Osteocyte (in vitro differentiated cells): Measurements from ENCODE around the gene PINK1. TPM values are rescaled to one million over a fixed set of nuclear protein-coding genes. Genes with fewer than 3 reads are reported as not detected.

Experiments used
- DNase-seq: peaks from one replicate; pipeline ENCODE4 v3.0.0; 2021; ENCODE audit warnings: mixed read lengths; ENCODE audit not compliant: unreplicated experiment; ENCODE audit errors: extremely low spot score
- H3K27ac Mint-ChIP-seq: one replicate; pipeline ENCODE4 v1.8.0; 2021; ENCODE audit warnings: mild to moderate bottlenecking, mixed read lengths; ENCODE audit not compliant: unreplicated experiment
- H3K27me3 Mint-ChIP-seq: one replicate; pipeline ENCODE4 v1.8.0; 2021; ENCODE audit warnings: mixed read lengths; ENCODE audit not compliant: unreplicated experiment
- H3K36me3 Mint-ChIP-seq: one replicate; pipeline ENCODE4 v1.8.0; 2021; ENCODE audit warnings: mixed read lengths; ENCODE audit not compliant: unreplicated experiment
- H3K4me1 Mint-ChIP-seq: one replicate; pipeline ENCODE4 v1.8.0; 2021; ENCODE audit warnings: mixed read lengths; ENCODE audit not compliant: unreplicated experiment
- H3K4me3 Mint-ChIP-seq: one replicate; pipeline ENCODE4 v1.8.0; 2021; ENCODE audit warnings: mild to moderate bottlenecking, moderate library complexity, mixed read lengths; ENCODE audit not compliant: unreplicated experiment
- H3K9me3 Mint-ChIP-seq: one replicate; pipeline ENCODE4 v1.8.0; 2021; ENCODE audit warnings: mixed read lengths; ENCODE audit not compliant: unreplicated experiment
- total RNA-seq: library from RNA; stranded (reverse); gene quantifications from 2 replicates; pipeline ENCODE4 v1.2.1, GENCODE V29; 2021
- TF ChIP-seq, protein P1 (sequence below): fragments of 200-600 bp; sonication (generic); IDR thresholded peaks from 2 replicates; pipeline ENCODE4 v1.5.0; 2021; ENCODE audit warnings: antibody characterized with exemption, mild to moderate bottlenecking, moderate library complexity

PINK1 gene
- total RNA-seq, 1 donor from 2014 or later: 55.2 TPM

DNA sequence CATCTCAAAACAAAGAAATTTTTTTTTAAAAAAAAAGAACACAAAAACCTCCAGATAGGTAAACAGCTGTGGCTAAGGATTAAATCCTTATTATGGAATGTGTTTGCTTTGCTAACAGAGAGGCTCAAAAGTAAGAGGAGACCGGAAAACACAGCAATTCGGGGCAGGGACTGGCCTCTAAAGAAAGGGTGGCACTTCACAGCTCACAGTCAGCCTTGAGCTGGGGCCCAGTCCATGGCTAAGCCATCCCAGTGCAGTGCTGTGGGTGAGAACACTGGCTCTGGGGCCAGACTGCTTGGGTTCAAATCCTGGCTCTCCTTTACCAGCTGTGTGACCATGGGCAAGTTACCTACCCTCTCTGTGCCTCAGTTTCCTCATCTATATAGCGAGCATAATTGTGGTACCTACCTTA lies 56.4 kb downstream of the PINK1 start:
- no peak overlapping the region for H3K27ac Mint-ChIP-seq
- DNase-seq: no peak
- no peaks in the 10 kb centered on the region for H3K27me3 Mint-ChIP-seq
- H3K4me3 Mint-ChIP-seq: no peak overlapping the region
- H3K9me3 Mint-ChIP-seq: no peaks in the 10 kb centered on the region
- H3K36me3 Mint-ChIP-seq: no peaks in the 10 kb centered on the region
- TF ChIP-seq, protein P1, sequence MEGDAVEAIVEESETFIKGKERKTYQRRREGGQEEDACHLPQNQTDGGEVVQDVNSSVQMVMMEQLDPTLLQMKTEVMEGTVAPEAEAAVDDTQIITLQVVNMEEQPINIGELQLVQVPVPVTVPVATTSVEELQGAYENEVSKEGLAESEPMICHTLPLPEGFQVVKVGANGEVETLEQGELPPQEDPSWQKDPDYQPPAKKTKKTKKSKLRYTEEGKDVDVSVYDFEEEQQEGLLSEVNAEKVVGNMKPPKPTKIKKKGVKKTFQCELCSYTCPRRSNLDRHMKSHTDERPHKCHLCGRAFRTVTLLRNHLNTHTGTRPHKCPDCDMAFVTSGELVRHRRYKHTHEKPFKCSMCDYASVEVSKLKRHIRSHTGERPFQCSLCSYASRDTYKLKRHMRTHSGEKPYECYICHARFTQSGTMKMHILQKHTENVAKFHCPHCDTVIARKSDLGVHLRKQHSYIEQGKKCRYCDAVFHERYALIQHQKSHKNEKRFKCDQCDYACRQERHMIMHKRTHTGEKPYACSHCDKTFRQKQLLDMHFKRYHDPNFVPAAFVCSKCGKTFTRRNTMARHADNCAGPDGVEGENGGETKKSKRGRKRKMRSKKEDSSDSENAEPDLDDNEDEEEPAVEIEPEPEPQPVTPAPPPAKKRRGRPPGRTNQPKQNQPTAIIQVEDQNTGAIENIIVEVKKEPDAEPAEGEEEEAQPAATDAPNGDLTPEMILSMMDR: no peak
- H3K4me1 Mint-ChIP-seq: no peaks in the 10 kb centered on the region

DNA sequence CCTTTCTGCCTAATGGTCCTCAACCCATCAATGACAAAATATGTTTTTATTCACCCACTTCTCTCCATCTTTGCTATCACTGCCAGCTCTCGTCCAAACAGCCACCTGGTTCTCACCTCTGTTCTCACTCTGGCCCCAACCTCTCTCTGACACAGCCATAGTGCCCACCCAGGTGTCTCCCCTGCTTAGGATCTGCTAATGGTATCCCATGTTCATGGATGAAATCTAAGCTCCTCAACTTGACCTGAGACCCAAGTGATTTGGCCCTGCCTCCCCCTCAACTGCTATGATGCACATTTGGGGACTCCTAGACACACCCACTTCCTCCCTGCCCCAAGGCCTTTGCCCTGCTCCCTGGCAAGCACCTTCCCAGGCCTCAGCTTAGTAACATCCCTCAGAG lies 58.6 kb downstream of the PINK1 start:
- no peaks in the 10 kb centered on the region for H3K36me3 Mint-ChIP-seq
- H3K4me1 Mint-ChIP-seq: peaks cover 4% of the 10 kb centered on the region
- no peak for DNase-seq
- H3K9me3 Mint-ChIP-seq: no peaks in the 10 kb centered on the region
- TF ChIP-seq, protein P1: no peak
- H3K27ac Mint-ChIP-seq: no peak overlapping the region
- no peak overlapping the region for H3K4me3 Mint-ChIP-seq
- no peaks in the 10 kb centered on the region for H3K27me3 Mint-ChIP-seq

DNA sequence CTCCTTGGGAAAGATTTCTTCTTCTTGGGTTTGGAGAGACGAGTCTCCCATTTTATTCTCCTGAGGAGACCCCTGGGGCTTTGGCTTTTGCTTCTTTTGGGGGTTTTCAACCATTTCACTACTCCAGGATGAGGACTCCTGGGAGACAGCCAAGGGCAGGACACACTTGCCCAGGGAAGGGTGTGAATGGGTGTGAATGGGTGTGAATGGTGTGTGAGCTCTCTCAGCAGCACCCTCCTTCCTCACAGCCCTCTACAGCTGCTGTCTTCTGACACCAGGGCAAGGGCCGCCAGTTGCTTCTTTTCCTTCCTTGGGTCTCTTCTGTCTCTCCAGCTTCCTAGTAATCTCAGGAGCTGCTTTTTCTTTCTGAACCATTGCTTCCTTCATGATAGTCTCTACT lies 60.4 kb downstream of the PINK1 start:
- TF ChIP-seq, protein P1: no peak
- DNase-seq: no peak
- H3K27me3 Mint-ChIP-seq: no peaks in the 10 kb centered on the region
- H3K27ac Mint-ChIP-seq: no peak overlapping the region
- no peaks in the 10 kb centered on the region for H3K36me3 Mint-ChIP-seq
- peaks cover 18% of the 10 kb centered on the region for H3K4me1 Mint-ChIP-seq
- no peaks in the 10 kb centered on the region for H3K9me3 Mint-ChIP-seq
- H3K4me3 Mint-ChIP-seq: no peak overlapping the region

DNA sequence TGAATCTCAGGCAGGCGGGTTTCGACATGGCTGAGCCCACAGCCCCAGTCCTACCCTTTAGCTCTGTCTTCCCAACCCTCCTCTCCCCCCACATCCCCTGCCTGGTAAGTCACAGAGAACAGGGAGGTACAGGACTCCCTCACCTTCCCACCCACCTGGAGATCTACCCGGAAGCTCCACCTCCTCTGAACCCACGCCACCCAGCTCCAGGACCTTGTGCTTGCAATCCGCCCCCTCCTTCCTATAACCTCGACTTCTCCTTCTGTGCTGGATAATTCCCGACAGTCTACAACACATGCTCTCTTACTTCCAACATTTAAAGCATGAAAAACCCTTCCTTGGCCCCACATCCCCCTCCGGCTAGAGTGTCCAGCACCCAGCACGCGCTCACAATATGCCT lies 62.3 kb downstream of the PINK1 start:
- Mint-ChIP-seq H3K4me1 (peaks cover 19% of the 10 kb centered on the region), H3K4me3 (peak overlapping the region; percentile 84), H3K36me3 (no peaks in the 10 kb centered on the region), H3K27me3 (no peaks in the 10 kb centered on the region), H3K9me3 (no peaks in the 10 kb centered on the region), H3K27ac (no peak overlapping the region)
- no peak for DNase-seq
- TF ChIP-seq, protein P1: no peak

DNA sequence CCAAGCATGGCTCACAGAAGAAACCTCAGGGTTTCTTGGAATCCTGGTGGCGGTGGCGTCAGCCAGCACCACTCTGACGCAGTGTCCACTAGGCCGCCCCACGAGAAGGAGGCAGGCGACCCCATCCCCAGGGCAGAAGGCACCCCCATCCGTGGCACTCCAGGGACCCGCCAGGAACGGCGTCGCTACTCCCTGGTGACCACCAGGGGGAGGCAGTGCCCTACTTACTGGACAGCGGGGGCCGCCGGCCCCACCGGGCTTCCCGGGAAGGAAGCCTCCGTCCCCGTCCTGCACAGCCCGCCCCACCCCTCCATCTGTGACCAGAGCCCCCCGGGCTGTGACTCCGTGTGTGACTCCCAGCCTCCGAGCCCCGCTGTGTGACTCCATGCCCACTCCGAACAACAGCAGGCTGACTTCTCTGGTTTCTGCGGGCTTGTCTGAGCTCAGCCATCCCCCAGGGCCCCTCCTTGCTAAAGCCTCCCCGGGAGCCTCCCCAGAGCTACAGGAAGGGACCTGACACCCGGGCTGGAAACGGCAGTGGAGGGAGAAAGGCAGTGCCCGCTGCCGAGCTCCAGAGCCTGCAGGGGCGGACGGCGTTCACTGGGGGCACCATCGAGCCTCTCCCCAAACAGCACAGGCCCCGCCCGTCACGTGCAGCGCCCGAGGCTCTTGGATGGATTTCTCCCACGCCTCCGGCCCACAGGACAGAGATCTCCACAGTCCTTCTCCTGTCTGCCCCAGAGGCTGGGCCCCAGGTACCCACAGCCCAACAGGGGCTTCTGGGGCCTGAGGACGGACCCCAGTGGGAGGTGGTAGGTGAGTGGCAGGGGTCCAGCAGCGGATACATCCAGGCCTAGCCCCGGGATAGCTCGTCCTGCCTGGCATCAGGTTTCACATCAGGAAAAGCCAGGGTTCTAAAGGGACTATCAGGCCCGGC lies 63.4 kb downstream of the PINK1 start:
- H3K4me3 Mint-ChIP-seq: peak overlapping the region; percentile 84

More for the DNA sequence above, 63.4 kb downstream of the PINK1 start:
- Mint-ChIP-seq H3K9me3 (no peaks in the 10 kb centered on the region), H3K36me3 (no peaks in the 10 kb centered on the region), H3K27me3 (no peaks in the 10 kb centered on the region), H3K27ac (peak overlapping the region; percentile 92), H3K4me1 (peaks cover 19% of the 10 kb centered on the region)
- TF ChIP-seq, protein P1: peak; percentile 91
- peak; percentile 97 for DNase-seq
